CD14-positive monocyte (primary cell): ENCODE data around the gene SASH1. TPM values are rescaled to one million over a fixed set of nuclear protein-coding genes. Genes with fewer than 3 reads are reported as not detected.

ENCODE experiments used
- DNase-seq, 3 donors: peaks; one replicate each; pipeline ENCODE4 v3.0.0-alpha.2; 2011 to 2022
- H2AFZ ChIP-seq: 2 replicates; pipeline ENCODE4 v1.6.0; 2012; ENCODE audit warnings: mild to moderate bottlenecking, low read depth, low read length, inconsistent platforms; ENCODE audit not compliant: insufficient read depth, poor library complexity, severe bottlenecking
- H3K27ac ChIP-seq, 2 donors: 1 replicate in 1 of 2; 2 replicates in 1 of 2; pipeline ENCODE4 v1.5.1; 2012 to 2013; ENCODE audit warnings: low read length in 2 of 2, control low read depth in 1 of 2, inconsistent platforms in 1 of 2, low read depth in 1 of 2, mild to moderate bottlenecking in 1 of 2
- H3K27me3 ChIP-seq, 2 donors: one replicate each; pipeline versions ENCODE4 v1.6.0 to v1.6.1; 2011 to 2013; ENCODE audit warnings: low read length in 2 of 2; ENCODE audit not compliant: control insufficient read depth in 2 of 2, insufficient read depth in 2 of 2
- H3K36me3 ChIP-seq, 2 donors: replicated peaks in 1 of 2; 1 replicate in 1 of 2; 2 replicates in 1 of 2; pipeline versions ENCODE4 v1.5.1 to v1.6.1; 2012 to 2013; ENCODE audit warnings: low read length in 2 of 2, control low read depth in 1 of 2, inconsistent platforms in 1 of 2, mild to moderate bottlenecking in 1 of 2; ENCODE audit not compliant: insufficient read depth in 2 of 2, control insufficient read depth in 1 of 2
- H3K4me1 ChIP-seq, 2 donors: 1 replicate in 1 of 2; 2 replicates in 1 of 2; pipeline versions ENCODE4 v1.5.1 to v1.6.1; 2012 to 2013; ENCODE audit warnings: low read length in 2 of 2, control low read depth in 1 of 2, inconsistent platforms in 1 of 2, mild to moderate bottlenecking in 1 of 2, moderate library complexity in 1 of 2; ENCODE audit not compliant: insufficient read depth in 2 of 2, control insufficient read depth in 1 of 2
- H3K4me2 ChIP-seq: replicated peaks from 2 replicates; pipeline ENCODE3; 2012; ENCODE audit warnings: low read length, moderate library complexity, mild to moderate bottlenecking; ENCODE audit not compliant: poor library complexity, severe bottlenecking; ENCODE audit errors: extremely low read depth
- H3K4me3 ChIP-seq, 3 experiments: fragments of 200-600 bp in 1 of 3; sonication (generic) in 1 of 3; replicated peaks in 1 of 3; 1 replicate in 2 of 3; 2 replicates in 1 of 3; pipeline ENCODE4 v1.5.1; 2011 to 2013; ENCODE audit warnings: low read length in 3 of 3, mild to moderate bottlenecking in 3 of 3, control low read depth in 2 of 3, low read depth in 2 of 3, inconsistent platforms in 1 of 3, moderate library complexity in 1 of 3
- H3K79me2 ChIP-seq: 2 replicates; pipeline ENCODE4 v1.6.0; 2012; ENCODE audit warnings: mild to moderate bottlenecking, control low read depth, inconsistent platforms, low read length, moderate library complexity; ENCODE audit not compliant: insufficient read depth
- H3K9ac ChIP-seq: 2 replicates; pipeline ENCODE4 v1.6.0; 2017; ENCODE audit warnings: low read length, mild to moderate bottlenecking; ENCODE audit not compliant: insufficient read depth, poor library complexity, severe bottlenecking
- H3K9me3 ChIP-seq, 2 donors: replicated peaks in 1 of 2; 1 replicate in 1 of 2; 2 replicates in 1 of 2; pipeline versions ENCODE4 v1.5.1 to v1.6.1; 2012 to 2013; ENCODE audit warnings: low read length in 2 of 2, control low read depth in 1 of 2; ENCODE audit not compliant: control insufficient read depth in 1 of 2, insufficient read depth in 1 of 2
- H4K20me1 ChIP-seq: 2 replicates; pipeline ENCODE4 v1.6.0; 2012; ENCODE audit warnings: mild to moderate bottlenecking, low read length, control low read depth, moderate library complexity; ENCODE audit not compliant: insufficient read depth
- H3K27ac Mint-ChIP-seq, 7 donors: one replicate each; pipeline ENCODE4 v1.8.0; 2020; ENCODE audit warnings: mild to moderate bottlenecking in 7 of 7, mixed read lengths in 7 of 7, moderate library complexity in 6 of 7, inconsistent platforms in 2 of 7
- H3K27me3 Mint-ChIP-seq, 3 donors: one replicate each; pipeline ENCODE4 v1.8.0; 2021 to 2022; ENCODE audit warnings: low read depth in 3 of 3, mild to moderate bottlenecking in 3 of 3, mixed read lengths in 3 of 3, moderate library complexity in 3 of 3, inconsistent platforms in 1 of 3
- H3K36me3 Mint-ChIP-seq, 2 donors: one replicate each; pipeline ENCODE4 v1.8.0; 2020; ENCODE audit warnings: mixed read lengths in 2 of 2, inconsistent platforms in 1 of 2, mild to moderate bottlenecking in 1 of 2
- H3K4me1 Mint-ChIP-seq: one replicate; pipeline ENCODE4 v1.8.0; 2020; ENCODE audit warnings: mild to moderate bottlenecking, mixed read lengths
- H3K4me3 Mint-ChIP-seq, 2 donors: one replicate each; pipeline ENCODE4 v1.8.0; 2020; ENCODE audit warnings: mild to moderate bottlenecking in 2 of 2, mixed read lengths in 2 of 2, moderate library complexity in 1 of 2
- H3K9me3 Mint-ChIP-seq, 7 donors: one replicate each; pipeline ENCODE4 v1.8.0; 2020 to 2022; ENCODE audit warnings: mixed read lengths in 7 of 7, mild to moderate bottlenecking in 6 of 7, moderate library complexity in 6 of 7, inconsistent platforms in 2 of 7
- CTCF ChIP-seq: fragments of 200-600 bp; IDR thresholded peaks from one replicate; pipeline ENCODE4 v1.8.0; 2022; ENCODE audit warnings: antibody characterized with exemption, mild to moderate bottlenecking
- WGBS: methylation state at CpG from one replicate; pipeline ENCODE4 v1.1.5; 2013; ENCODE audit warnings: missing lambda C conversion rate; ENCODE audit not compliant: insufficient coverage; 5-methylcytosine and 5-hydroxymethylcytosine counted together
- intact Hi-C, 2 donors: fragments of 100-400 bp; cut with micrococcal nuclease; formaldehyde crosslinking; loops; one replicate each; pipeline versions ENCODE4 v1.15.0 to v1.15.1; 2023
- polyA plus RNA-seq, 3 donors: library from polyadenylated mRNA; depleted of rRNA in 1 of 3; unstranded in 2 of 3; stranded (reverse) in 1 of 3; fragments of 300-500 nt in 2 of 3; fragments of >200 nt in 1 of 3; fragmentation: Illumina TruSeq in 2 of 3; gene quantifications; 1 replicate in 2 of 3; 2 replicates in 1 of 3; pipeline ENCODE4 v1.2.3, GENCODE V29; 2012 to 2021

SASH1 gene
- polyA plus RNA-seq, 3 donors: 0.90 to 5.1 (median 4.7) TPM

- H3K27ac ChIP-seq: no peak overlapping the region
- no peak for TF ChIP-seq CTCF
- no peaks in the 10 kb centered on the region for H3K36me3 ChIP-seq
- no peak overlapping the region for H3K4me2 ChIP-seq
- peaks cover 15% of the 10 kb centered on the region in 2 donors for H3K4me1 ChIP-seq
- no peaks in the 10 kb centered on the region for H3K9me3 ChIP-seq
- intact Hi-C loops: no loop called here
- no peaks in the 10 kb centered on the region for H4K20me1 ChIP-seq
- no peak for DNase-seq
- H3K9ac ChIP-seq: no peak overlapping the region
- H3K4me3 ChIP-seq: no peak overlapping the region
- peaks cover 2 to 13% of the 10 kb centered on the region in 2 donors for H3K27me3 ChIP-seq
- peaks cover 0 to 9% (median 4%) of the 10 kb centered on the region in 7 donors for H3K9me3 Mint-ChIP-seq
- no peaks in the 10 kb centered on the region for H3K36me3 Mint-ChIP-seq
- no peak overlapping the region for H3K4me3 Mint-ChIP-seq
- H2AFZ ChIP-seq: no peak overlapping the region
- peaks cover 21% of the 10 kb centered on the region for H3K4me1 Mint-ChIP-seq
- H3K79me2 ChIP-seq: no peaks in the 10 kb centered on the region
- H3K27ac Mint-ChIP-seq: no peak overlapping the region
- H3K27me3 Mint-ChIP-seq: peaks cover 11 to 39% (median 26%) of the 10 kb centered on the region in 3 donors
Observed at GRCh38 chr6:148328876-148329555, 13.6 kb upstream of the SASH1 start.

- peaks cover 13% of the 10 kb centered on the region for H3K4me1 Mint-ChIP-seq
- Histone ChIP-seq H2AFZ (no peak overlapping the region), H3K79me2 (no peaks in the 10 kb centered on the region), H3K27me3 (peaks cover 2 to 13% of the 10 kb centered on the region in 2 donors), H3K36me3 (no peaks in the 10 kb centered on the region), H3K4me2 (no peak overlapping the region), H3K27ac (no peak overlapping the region), H3K4me3 (no peak overlapping the region), H4K20me1 (no peaks in the 10 kb centered on the region), H3K9ac (no peak overlapping the region), H3K9me3 (no peaks in the 10 kb centered on the region), H3K4me1 (peaks cover 8% of the 10 kb centered on the region in 2 donors)
- no peak overlapping the region for H3K4me3 Mint-ChIP-seq
- no peak overlapping the region for H3K27ac Mint-ChIP-seq
- DNase-seq: peak in 1 of 3 donors; percentile 15
- 100% methylated on average over 1 of the region's 7 CpGs for WGBS
- peaks cover 0 to 9% (median 5%) of the 10 kb centered on the region in 7 donors for H3K9me3 Mint-ChIP-seq
- intact Hi-C loops: no loop called here
- H3K36me3 Mint-ChIP-seq: no peaks in the 10 kb centered on the region
- peaks cover 11 to 39% (median 26%) of the 10 kb centered on the region in 3 donors for H3K27me3 Mint-ChIP-seq
- TF ChIP-seq CTCF: no peak
Observed at GRCh38 chr6:148329596-148330381, 12.8 kb upstream of the SASH1 start.
